HG03039 (cell line): Measurements from ENCODE around the gene ORMDL1.
"Not testable (repeated sequence)": the region's sequence is repeated elsewhere in the genome, so short reads cannot be mapped to it uniquely, and the experiment has no call there.

Experiments
- ATAC-seq: cut with Tn5 transposase; IDR thresholded peaks from one replicate; pipeline ENCODE4 v1.9.1; 2021; ENCODE audit warnings: mild to moderate bottlenecking, moderate library complexity; ENCODE audit not compliant: unreplicated experiment

Gene ORMDL1

GRCh38 chr2:189772212-189772611 is 11.9 kb downstream of the ORMDL1 start:
- no peak for ATAC-seq

- ATAC-seq: no peak
Observed at GRCh38 chr2:189770590-189771322, 13.4 kb downstream of the ORMDL1 start.

- ATAC-seq: no peak
Observed at GRCh38 chr2:189763908-189764661, 20.1 kb downstream of the ORMDL1 start.

GRCh38 chr2:189762551-189763298 is 21.4 kb downstream of the ORMDL1 start, which contains the start of gene OSGEPL1:
OSGEPL1 (minus strand) TSS chr2:189762792; CDS start chr2:189761640, 1,152 bp downstream.
- ATAC-seq: peak; percentile 97

- no peak for ATAC-seq
Observed at GRCh38 chr2:189762229-189762550, 21.9 kb downstream of the ORMDL1 start.

- not testable (repeated sequence) for ATAC-seq
Observed at GRCh38 chr2:189760154-189760553, 24.0 kb downstream of the ORMDL1 start.

- no peak for ATAC-seq
Observed at GRCh38 chr2:189756311-189756952, 27.7 kb downstream of the ORMDL1 start.

GRCh38 chr2:189751080-189751658 is 33.0 kb downstream of the ORMDL1 start:
- peak; percentile 53 for ATAC-seq

- no peak for ATAC-seq
Observed at GRCh38 chr2:189729430-189729829, 54.7 kb downstream of the ORMDL1 start.

- no peak for ATAC-seq
Observed at GRCh38 chr2:189726849-189727248, 57.3 kb downstream of the ORMDL1 start.

GRCh38 chr2:189726271-189726670 is 57.9 kb downstream of the ORMDL1 start:
- no peak for ATAC-seq

- ATAC-seq: no peak
Observed at GRCh38 chr2:189723192-189723591, 60.9 kb downstream of the ORMDL1 start.
